ENCODE data around the gene DKK1.

DNA sequence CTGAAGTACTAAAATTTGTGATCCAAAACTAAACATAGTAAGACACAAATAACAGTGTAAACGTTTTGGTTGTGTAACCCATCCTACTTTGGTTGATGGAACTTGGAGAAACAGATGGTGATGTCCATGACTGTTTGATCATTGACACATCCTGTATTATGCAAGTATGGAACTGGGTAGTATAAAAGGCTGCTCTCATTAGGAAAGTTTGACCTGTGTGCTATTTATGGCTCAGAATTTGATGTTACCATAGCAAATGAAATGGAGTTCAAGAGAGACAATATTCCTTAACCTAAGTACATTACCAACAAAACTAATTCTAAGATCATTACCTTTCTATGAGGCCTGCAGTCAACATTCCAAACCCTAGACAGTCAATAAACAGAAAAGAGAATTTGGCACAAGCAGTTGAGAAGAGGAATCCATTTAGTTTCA is 39.9 kb downstream of the DKK1 start:
- TF ChIP-seq, protein P1, sequence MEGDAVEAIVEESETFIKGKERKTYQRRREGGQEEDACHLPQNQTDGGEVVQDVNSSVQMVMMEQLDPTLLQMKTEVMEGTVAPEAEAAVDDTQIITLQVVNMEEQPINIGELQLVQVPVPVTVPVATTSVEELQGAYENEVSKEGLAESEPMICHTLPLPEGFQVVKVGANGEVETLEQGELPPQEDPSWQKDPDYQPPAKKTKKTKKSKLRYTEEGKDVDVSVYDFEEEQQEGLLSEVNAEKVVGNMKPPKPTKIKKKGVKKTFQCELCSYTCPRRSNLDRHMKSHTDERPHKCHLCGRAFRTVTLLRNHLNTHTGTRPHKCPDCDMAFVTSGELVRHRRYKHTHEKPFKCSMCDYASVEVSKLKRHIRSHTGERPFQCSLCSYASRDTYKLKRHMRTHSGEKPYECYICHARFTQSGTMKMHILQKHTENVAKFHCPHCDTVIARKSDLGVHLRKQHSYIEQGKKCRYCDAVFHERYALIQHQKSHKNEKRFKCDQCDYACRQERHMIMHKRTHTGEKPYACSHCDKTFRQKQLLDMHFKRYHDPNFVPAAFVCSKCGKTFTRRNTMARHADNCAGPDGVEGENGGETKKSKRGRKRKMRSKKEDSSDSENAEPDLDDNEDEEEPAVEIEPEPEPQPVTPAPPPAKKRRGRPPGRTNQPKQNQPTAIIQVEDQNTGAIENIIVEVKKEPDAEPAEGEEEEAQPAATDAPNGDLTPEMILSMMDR (IDR thresholded peaks at IDR 0.05; ENCODE audit: low read depth, low read length): no peak
- TF ChIP-seq EZH2phosphoT487 (IDR thresholded peaks at IDR 0.05; ENCODE audit: low read depth): no peak
